ENCODE data around the gene LIFR. TPM values are rescaled to one million over a fixed set of nuclear protein-coding genes. Genes with fewer than 3 reads are reported as not detected.

LIFR gene
- polyA plus RNA-seq, 3 donors = 8.2 to 23.7 (median 18.7) TPM

DNA sequence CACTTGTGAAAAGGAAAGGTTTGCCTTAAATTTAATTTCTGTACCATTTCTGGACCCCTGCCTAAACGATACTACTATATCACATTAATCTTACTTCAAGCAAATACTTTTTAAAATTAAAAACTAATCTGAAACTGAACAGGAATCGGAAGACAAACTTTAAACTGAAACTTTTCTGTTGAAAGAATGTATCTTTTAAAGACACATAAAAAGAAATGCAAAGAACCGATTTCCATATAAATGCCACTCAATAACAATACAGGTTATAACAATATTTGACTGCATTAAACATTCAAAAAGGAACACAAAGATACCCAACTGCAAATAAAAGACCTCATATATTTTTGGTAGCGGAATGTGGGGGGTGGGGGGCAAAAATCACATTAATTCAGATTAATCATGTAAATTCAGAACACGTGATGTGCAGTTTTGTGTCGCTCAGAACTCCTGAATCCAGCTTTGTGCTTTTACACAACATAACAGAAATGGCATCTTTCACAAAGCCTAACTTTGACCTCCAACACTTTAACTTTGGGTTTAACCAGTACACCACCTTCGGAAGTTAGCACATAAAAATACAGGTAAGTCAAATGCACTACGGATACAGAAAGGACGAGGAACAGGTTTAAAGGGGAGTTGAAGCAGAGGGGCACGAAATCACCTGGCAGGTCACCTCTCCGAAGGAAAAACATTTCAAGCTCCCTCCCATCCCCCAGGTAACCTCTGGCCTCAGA lies 925 bp downstream of the LIFR start:
- peak overlapping the region; percentile 54 for H3K27ac ChIP-seq (ENCODE audit: low read depth, low read length)
- 7 to 10% (median 10%) methylated on average over 11 of the region's 11 CpGs for WGBS, 3 donors

DNA sequence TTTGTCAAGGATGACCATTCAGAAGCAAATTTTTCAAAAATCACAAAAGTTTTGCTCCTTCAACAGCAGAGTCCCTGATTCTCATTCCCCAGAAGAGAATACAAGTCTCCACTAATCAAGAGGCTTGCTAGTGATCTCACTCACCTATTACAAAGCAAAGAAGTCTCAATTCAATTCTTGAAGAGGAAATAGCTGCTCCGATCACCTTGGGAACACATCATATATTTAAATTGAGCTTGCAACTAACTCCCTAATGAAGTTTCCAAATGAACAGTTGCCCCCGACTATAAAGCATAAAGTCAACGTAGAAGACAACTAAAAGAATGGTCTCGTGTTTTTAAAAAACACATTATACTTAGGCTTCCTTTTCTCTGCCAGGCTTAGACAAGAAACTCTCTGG lies 1.6 kb downstream of the LIFR start:
- H3K27ac ChIP-seq (ENCODE audit: low read depth, low read length) = no peak overlapping the region
- 14 to 20% (median 19%) methylated on average over 4 of the region's 4 CpGs for WGBS, 3 donors

DNA sequence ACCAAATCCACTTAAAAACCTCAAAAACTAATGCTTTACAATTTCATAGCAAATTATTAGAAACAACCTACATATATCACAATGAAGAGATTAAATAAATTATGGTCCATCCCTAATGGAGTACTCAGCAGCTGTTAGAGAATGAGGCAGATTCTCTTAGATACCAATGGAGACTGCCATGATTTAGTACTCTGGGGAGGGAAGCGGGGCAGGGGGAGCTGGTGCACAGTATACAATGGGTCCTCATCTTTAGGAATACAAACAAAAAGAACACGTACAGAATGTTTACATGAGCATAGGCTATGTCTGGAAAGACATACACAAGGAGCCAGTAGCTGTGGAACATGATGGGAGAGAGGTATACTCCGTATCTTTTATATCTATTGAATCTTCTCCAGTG lies 2.0 kb downstream of the LIFR start:
- WGBS, 3 donors = 50 to 61% (median 55%) methylated on average over 3 of the region's 3 CpGs
- no peak overlapping the region for H3K27ac ChIP-seq (ENCODE audit: low read depth, low read length)

DNA sequence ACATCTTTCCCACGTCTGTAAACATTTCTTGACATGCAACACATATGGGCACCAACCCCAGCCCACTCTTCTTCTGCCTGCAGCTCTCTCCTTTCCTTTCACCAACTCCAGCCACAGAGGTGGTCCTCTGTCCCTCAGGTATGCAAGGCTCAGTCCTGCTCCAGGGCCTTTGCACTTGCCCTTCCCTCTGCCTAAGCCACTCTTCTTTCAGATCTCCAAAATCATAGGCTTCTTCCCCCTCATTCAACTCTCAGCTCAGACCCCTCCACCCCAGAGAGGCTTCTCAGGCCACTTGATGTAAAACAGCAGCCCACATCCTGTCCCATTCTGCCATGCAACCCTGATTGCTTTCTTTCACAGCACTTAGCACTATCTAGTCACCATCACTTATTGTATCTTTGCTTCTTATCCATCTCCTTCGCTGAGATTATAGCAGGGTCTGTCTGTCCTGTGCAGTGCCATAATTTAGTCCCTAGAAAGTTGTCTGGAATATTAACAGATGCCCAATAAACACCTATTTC lies 3.4 kb downstream of the LIFR start:
- WGBS, 3 donors = 46 to 56% (median 53%) methylated on average over 2 of the region's 2 CpGs
- no peak overlapping the region for H3K27ac ChIP-seq (ENCODE audit: low read depth, low read length)

DNA sequence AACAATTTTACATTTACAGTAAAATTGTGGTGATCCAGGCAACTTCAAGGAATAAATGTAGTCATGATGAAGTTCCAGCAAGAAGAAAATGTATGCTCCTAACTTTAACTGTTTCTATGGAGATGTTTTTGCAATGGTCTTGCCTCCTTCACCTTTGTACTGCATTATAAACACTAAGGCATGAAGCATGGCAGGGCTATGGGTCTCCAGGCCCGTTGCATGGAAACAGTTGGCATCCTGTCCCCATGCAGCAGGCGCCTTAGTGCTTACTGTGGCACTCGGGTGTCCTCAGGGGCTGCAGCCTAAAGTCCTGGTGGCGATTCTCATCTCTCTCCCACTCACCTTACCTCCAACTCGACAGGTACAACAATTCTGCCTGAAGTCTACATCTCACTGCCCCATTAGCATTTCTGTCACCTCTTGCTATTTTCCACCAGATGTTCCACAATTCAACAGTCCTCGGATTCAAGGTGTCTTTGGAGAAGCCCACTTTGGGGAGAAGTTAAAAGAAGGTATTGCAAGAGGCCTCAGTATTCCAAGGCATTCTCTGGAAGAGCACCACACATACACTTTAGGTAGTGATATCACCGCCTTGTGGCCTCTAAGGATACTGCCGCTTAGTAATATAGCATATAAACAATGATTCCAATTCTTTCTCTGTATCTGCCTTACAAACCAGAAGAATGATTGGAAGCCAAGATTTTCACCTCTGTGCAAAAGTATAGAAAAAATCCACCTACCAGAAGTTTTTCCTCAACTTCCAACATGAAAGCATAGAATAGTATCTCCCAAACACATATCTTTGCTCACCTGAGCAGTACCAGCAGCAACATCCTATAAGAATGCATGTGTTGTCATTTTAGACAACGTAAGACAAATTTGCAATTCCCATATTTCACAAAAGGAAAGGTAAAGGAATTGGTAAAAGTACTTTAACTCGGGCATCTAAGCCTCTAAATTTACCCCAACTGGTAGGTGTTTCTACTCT lies 5.1 kb downstream of the LIFR start:
- no peak overlapping the region for H3K27ac ChIP-seq (ENCODE audit: low read depth, low read length)
- 56 to 58% (median 57%) methylated on average over 10 of the region's 10 CpGs for WGBS, 3 donors

DNA sequence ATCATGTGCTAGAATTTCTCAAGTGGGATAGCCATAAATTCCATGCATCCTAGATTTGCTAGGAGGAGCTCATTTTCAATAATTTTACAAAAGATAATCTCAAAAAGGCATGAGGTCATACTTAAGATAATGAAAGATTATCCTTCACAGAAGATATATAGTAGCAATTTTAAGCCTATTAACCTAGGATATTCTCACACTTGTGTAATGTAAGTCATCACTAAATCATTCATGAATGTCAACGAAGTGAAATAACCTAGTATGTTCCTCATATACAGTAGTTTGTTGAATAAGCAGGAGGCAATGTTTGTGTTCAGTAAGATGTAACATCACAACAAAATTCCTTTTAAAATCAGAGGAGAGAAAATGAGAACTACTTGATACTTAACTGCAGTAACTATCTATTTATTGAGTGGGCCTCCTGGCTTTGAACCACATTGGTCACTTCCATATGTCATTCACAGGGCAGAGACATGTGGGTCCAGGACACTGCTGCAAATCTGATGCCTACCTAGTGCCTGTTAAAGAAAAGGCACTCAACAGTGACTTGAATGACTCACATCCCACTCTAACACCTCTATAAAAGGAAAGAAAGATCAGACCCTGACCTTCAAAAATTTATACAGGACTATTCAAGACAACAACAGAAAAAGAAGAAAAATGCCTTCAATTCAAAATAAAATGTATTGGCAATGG lies 8.2 kb downstream of the LIFR start:
- WGBS, 3 donors = 47 to 61% (median 53%) methylated on average over 1 of the region's 1 CpG
- no peak overlapping the region for H3K27ac ChIP-seq (ENCODE audit: low read depth, low read length)

DNA sequence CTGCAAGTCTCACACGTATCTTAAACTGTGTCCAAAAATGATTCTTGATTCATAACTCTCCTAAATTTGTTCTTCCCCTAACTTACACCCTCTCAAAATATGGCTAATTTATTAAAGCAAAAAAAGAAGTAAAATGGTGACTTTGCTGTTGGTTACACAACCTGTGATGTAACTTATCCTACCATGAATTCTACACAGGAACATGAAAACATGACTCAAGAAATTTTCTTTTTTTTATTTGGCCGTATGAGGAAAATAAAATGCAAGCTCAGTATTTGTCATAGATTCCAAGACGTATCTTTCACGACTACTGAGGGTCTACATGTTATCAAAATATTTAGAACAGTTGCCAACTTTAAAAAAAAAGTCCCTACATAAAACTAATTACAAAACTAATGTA lies 9.2 kb downstream of the LIFR start:
- no peak overlapping the region for H3K27ac ChIP-seq (ENCODE audit: low read depth, low read length)
- 52 to 68% (median 59%) methylated on average over 4 of the region's 4 CpGs for WGBS, 3 donors

DNA sequence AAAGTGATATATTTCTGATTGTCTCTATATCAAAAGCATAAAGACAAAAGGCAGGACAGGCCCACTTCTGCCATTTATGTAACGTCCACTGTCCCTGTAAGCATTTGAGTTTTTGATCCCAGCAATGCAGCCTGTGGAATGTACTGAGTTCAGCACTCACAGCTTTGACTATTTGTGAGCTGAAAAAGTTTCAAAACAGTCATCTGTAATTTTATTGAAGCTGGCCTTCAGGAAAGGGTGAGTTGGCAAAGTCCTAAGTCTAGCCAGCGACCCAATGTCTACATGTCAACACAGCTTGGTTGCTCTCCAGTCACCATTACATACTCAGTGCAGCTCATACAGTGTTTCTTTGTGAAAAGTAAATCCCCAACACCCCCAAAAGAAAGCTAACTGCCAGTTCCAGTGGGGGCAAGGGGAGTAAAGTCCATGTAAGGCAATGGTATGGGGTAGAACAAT lies 9.7 kb downstream of the LIFR start:
- 41 to 64% (median 59%) methylated on average over 2 of the region's 2 CpGs for WGBS, 3 donors
- H3K27ac ChIP-seq (ENCODE audit: low read depth, low read length) = no peak overlapping the region

DNA sequence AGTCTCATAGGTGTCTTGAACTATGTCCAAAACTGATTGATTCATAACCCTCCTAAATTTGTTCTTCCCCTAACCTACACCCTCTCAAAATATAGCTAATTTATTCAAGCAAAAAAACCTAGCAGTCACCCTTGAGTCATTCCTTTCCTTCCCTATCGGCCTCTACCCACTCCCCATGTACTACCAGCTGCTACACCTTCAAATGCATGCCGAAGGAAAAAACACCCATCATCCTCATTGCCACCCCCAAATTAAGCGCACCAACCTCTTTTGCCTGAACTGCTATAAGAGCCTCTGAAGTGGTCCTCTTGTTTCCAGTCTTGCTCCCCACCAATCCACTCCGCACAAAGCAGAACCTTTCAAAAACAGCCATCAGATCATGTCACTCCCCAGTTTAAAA lies 12.6 kb downstream of the LIFR start:
- 90 to 99% (median 94%) methylated on average over 4 of the region's 4 CpGs for WGBS, 3 donors
- H3K27ac ChIP-seq (ENCODE audit: low read depth, low read length) = no peak overlapping the region

DNA sequence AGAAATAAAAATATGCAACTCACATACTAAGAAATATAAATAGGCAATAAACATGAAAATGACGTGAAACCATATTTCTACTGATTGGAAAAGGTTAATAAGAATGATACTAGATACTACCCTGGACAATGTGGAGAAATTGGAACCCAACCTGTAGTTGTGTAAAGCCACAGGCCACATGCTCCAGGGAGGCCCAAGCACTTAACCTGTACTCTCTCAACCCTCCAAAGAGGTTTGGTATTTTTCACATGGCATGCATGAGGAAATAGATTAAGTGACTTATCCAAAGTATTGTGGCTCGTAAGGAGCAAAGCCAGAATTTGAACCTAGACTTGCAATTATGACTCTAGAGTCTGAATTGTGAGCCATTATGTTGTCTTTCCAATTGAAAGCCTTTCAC lies 13.4 kb downstream of the LIFR start:
- 68 to 97% (median 93%) methylated on average over 2 of the region's 2 CpGs for WGBS, 3 donors
- no peak overlapping the region for H3K27ac ChIP-seq (ENCODE audit: low read depth, low read length)

DNA sequence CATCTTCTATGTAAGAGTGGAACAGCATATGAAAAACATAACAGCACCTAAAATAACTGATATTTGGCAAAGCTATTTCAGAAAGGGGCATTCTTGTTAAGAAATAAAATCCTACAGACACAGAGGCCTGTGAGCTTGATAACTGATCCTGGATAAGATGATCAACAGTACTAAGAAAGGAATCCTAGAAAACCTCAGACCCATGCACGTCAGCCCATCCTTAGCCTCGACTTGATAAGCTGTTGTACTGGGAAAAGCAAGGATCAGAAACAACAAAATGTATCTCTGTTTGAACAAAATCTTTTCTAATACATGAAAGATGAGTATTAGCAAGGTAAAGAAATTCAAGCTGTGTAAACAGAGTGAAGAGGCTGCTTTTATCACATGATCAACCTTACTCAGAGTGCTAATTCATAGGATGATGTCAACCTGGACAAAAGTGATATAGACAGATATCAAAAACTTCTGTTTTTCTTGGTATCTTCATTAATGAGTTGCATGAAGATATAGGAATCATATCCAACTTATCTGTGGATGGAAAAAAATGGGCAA lies 15.2 kb downstream of the LIFR start:
- no peak overlapping the region for H3K27ac ChIP-seq (ENCODE audit: low read depth, low read length)
- 67 to 82% (median 70%) methylated on average over 2 of the region's 2 CpGs for WGBS, 3 donors

DNA sequence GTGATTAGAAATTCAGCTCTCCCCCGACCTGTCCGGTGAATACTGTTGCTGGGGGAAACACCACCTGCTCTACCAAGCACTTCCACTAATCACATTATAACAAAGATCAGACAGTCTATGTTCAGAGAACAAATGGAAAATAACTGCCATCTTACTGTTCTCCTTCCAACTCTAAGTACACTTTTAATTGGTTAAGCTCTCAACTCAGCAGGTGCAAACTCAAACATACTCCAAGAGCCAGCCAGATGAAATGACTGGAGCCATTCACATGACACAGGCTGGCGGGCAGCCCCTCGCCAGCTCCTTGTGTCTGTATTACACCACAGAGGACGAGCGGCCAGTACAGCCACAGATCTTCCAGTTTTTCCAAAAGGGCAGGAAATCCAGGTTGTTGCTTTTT lies 16.1 kb downstream of the LIFR start:
- 36 to 74% (median 74%) methylated on average over 6 of the region's 6 CpGs for WGBS, 3 donors

DNA sequence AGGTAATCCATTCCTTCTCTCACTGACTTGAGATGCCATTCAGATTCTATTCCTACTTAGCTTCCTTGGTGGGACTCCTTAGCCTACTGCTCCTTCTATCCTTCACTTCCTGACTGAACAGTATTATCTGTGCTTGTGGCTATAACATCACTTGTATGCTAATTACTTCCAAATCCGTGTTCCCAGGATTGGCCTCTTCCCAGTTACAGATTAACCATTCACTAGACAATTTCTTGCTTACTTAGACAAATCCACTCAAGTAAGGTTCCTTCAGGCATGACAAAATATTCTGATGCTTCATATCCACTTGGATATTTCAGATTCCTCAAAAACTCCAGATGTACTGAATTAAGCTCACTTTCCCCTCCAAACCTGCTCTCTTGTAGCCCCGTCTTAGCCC lies 18.3 kb downstream of the LIFR start:
- 48 to 74% (median 69%) methylated on average over 2 of the region's 2 CpGs for WGBS, 3 donors
- H3K27ac ChIP-seq (ENCODE audit: low read depth, low read length) = no peak overlapping the region

More for the DNA sequence above, 16.1 kb downstream of the LIFR start:
- no peak overlapping the region for H3K27ac ChIP-seq (ENCODE audit: low read depth, low read length)

DNA sequence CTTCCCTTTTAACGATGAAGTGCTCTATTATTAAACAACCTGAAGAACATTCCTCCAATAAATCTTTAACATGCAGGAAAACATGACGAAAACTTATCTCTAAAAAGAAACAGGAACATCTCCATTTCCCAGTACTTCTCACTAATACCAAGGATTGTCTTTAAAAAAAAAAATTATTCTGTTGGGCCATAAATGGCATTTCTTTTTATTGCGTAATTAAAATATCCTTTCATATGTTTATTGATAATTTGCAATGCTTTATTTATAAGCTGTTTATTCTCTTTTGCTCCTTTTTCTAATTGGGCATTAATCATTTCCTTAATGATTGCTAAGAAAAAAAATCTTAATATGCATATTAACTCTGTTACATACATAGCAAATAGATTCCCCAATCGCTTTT lies 18.9 kb downstream of the LIFR start:
- WGBS, 3 donors = 60 to 67% (median 66%) methylated on average over 4 of the region's 4 CpGs
- H3K27ac ChIP-seq (ENCODE audit: low read depth, low read length) = no peak overlapping the region

DNA sequence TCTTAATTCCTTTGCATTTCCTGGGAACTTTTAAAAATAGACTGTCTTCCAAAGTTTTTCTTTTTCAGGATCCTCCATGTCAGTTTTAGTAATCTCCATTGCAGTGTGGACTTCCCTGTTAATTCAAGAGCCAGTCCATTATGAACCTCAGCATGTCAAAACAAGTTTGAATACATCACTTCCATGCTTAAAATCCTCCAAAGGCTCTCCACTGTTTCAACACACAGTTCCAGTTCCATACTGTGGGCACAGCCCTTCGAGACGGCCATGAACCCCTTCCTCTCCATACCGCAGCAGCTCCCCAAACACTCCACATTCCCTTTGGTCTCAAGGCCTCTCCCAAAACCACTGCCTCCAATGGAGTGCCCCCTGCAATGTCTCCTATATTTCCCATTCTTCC lies 19.5 kb downstream of the LIFR start:
- no peak overlapping the region for H3K27ac ChIP-seq (ENCODE audit: low read depth, low read length)
- WGBS, 3 donors = 68 to 84% (median 81%) methylated on average over 3 of the region's 3 CpGs

DNA sequence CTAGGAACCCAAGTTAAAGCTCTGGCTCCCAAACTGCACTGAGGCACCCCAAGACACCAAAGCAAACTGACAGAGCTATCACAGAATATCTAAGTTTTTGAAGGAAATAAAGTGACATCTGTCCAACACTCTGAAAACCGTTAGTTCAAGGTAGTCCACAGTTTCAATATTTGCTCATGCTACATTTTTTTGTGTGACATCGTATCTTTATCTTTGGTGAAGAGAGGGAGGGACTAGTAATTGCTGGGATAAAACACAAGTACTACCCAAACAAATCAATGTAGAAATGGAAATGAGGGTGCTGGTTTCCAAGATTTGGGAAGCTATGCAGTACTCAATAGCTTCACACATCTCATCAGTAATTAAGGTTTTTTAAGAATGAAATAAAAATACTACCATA lies 20.6 kb downstream of the LIFR start:
- H3K27ac ChIP-seq (ENCODE audit: low read depth, low read length) = no peak overlapping the region
- 27 to 73% (median 71%) methylated on average over 2 of the region's 2 CpGs for WGBS, 3 donors

DNA sequence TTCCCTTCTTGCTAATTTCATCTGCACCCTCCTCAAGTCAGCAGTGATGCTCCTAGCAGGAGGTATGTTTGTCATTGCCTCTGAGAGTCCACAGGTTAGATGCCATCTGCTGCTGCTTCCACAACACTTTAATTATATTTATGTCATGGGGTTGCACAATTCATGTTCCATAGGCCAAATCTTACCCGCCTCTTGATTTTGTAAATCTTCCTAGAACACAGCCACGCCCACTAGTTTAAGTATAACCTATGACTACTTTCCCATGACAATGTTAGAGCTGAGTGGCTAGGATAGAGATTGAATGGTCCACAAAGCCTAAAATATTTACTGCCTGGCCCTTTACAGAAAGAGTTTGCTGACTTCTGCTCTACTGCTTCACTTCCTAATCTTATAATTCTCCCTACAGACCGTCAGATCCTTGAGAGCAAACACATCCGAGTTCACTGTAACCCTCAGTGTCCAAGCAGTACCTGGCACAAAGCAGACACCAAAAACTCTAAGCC lies 21.1 kb downstream of the LIFR start:
- WGBS, 3 donors = 49 to 66% (median 62%) methylated on average over 4 of the region's 4 CpGs
- no peak overlapping the region for H3K27ac ChIP-seq (ENCODE audit: low read depth, low read length)

DNA sequence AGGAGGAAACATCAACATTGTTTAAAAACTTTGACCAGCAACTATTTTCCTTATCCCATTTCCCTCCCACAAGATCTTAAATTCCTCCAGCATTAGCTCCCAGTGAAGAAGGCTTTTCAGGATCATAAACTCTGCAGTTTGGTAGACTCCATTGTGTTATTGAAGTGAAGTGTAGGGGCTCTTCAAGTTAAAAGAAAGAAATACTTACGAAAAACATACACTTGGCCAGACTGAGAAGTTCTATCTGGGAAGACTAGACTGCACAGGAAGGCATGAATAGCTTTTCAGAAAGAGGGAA lies 22.3 kb downstream of the LIFR start:
- WGBS, 3 donors = 75 to 93% (median 93%) methylated on average over 1 of the region's 1 CpG

More for the DNA sequence above, 22.3 kb downstream of the LIFR start:
- H3K27ac ChIP-seq (ENCODE audit: low read depth, low read length) = no peak overlapping the region
